Adipocyte (in vitro differentiated cells): ENCODE data around the gene WDR17.

Source experiments
- DNase-seq: peaks from one replicate; pipeline ENCODE4 v3.0.0-alpha.2; 2015; ENCODE audit warnings: low read depth
- H3K27me3 ChIP-seq: replicated peaks from 2 replicates; pipeline ENCODE4 v1.7.0; 2013; ENCODE audit warnings: mild to moderate bottlenecking, low read length, moderate library complexity; ENCODE audit not compliant: control insufficient read depth, insufficient read depth
- H3K36me3 ChIP-seq: 2 replicates; pipeline ENCODE4 v1.7.0; 2013; ENCODE audit warnings: low read length, mild to moderate bottlenecking, moderate library complexity; ENCODE audit not compliant: control insufficient read depth, insufficient read depth, severe bottlenecking
- H3K4me1 ChIP-seq: 2 replicates; pipeline ENCODE4 v1.7.0; 2013; ENCODE audit warnings: mild to moderate bottlenecking, low read length, moderate library complexity; ENCODE audit not compliant: control insufficient read depth, insufficient read depth
- H3K4me3 ChIP-seq: 2 replicates; pipeline ENCODE4 v1.7.0; 2013; ENCODE audit warnings: mild to moderate bottlenecking, low read length, moderate library complexity
- H3K9ac ChIP-seq: 2 replicates; pipeline ENCODE4 v1.7.0; 2013; ENCODE audit warnings: mild to moderate bottlenecking, low read length, moderate library complexity
- H3K9me3 ChIP-seq: 2 replicates; pipeline ENCODE4 v1.7.0; 2013; ENCODE audit warnings: mild to moderate bottlenecking, low read length, moderate library complexity; ENCODE audit not compliant: control insufficient read depth

WDR17 gene

GRCh38 chr4:176065435-176066291 lies at the start of gene WDR17:
TSS of gene WDR17 (plus strand) at chr4:176065841. CDS start at chr4:176111581, 45,740 bp downstream.
- peak within 1 kb of the TSS; percentile 88 for H3K4me3 ChIP-seq
- peak within 1 kb of the TSS; percentile 45 for H3K9ac ChIP-seq
- no peaks in the 10 kb centered on the region for H3K36me3 ChIP-seq
- no peaks in the 10 kb centered on the region for H3K27me3 ChIP-seq
- DNase-seq = peak; percentile 85
- H3K4me1 ChIP-seq = no peaks in the 10 kb centered on the region
- H3K9me3 ChIP-seq = no peaks in the 10 kb centered on the region

- Histone ChIP-seq H3K9me3 (no peaks in the 10 kb centered on the region), H3K36me3 (no peaks in the 10 kb centered on the region), H3K4me1 (no peaks in the 10 kb centered on the region), H3K9ac (no peak overlapping the region), H3K4me3 (no peak overlapping the region), H3K27me3 (no peaks in the 10 kb centered on the region)
- no peak for DNase-seq
Observed at GRCh38 chr4:176016601-176017000, 49.0 kb upstream of the WDR17 start.

- Histone ChIP-seq H3K27me3 (no peaks in the 10 kb centered on the region), H3K4me3 (no peak overlapping the region), H3K9me3 (no peaks in the 10 kb centered on the region), H3K9ac (no peak overlapping the region), H3K36me3 (no peaks in the 10 kb centered on the region), H3K4me1 (no peaks in the 10 kb centered on the region)
- no peak for DNase-seq
Observed at GRCh38 chr4:176020481-176021085, 45.1 kb upstream of the WDR17 start.

- no peaks in the 10 kb centered on the region for H3K27me3 ChIP-seq
- H3K9me3 ChIP-seq = no peaks in the 10 kb centered on the region
- peaks cover 5% of the 10 kb centered on the region for H3K4me1 ChIP-seq
- no peak for DNase-seq
- no peak overlapping the region for H3K9ac ChIP-seq
- H3K4me3 ChIP-seq = no peak overlapping the region
- no peaks in the 10 kb centered on the region for H3K36me3 ChIP-seq
Observed at GRCh38 chr4:176030391-176030790, 35.2 kb upstream of the WDR17 start.

- no peak overlapping the region for H3K9ac ChIP-seq
- peaks cover 5% of the 10 kb centered on the region for H3K4me1 ChIP-seq
- no peaks in the 10 kb centered on the region for H3K27me3 ChIP-seq
- no peaks in the 10 kb centered on the region for H3K36me3 ChIP-seq
- no peak overlapping the region for H3K4me3 ChIP-seq
- DNase-seq = no peak
- H3K9me3 ChIP-seq = no peaks in the 10 kb centered on the region
Observed at GRCh38 chr4:176031922-176032321, 33.7 kb upstream of the WDR17 start.

- H3K27me3 ChIP-seq = no peaks in the 10 kb centered on the region
- no peak overlapping the region for H3K4me3 ChIP-seq
- H3K9me3 ChIP-seq = no peaks in the 10 kb centered on the region
- peaks cover 5% of the 10 kb centered on the region for H3K4me1 ChIP-seq
- no peak for DNase-seq
- no peaks in the 10 kb centered on the region for H3K36me3 ChIP-seq
- no peak overlapping the region for H3K9ac ChIP-seq
Observed at GRCh38 chr4:176032454-176032853, 33.2 kb upstream of the WDR17 start.

- DNase-seq = peak; percentile 79
- H3K4me1 ChIP-seq = peaks cover 5% of the 10 kb centered on the region
- H3K9me3 ChIP-seq = peaks cover 9% of the 10 kb centered on the region
- H3K4me3 ChIP-seq = no peak overlapping the region
- H3K36me3 ChIP-seq = no peaks in the 10 kb centered on the region
- peak overlapping the region; percentile 38 for H3K9ac ChIP-seq
- no peaks in the 10 kb centered on the region for H3K27me3 ChIP-seq
Observed at GRCh38 chr4:176034499-176034898, 31.1 kb upstream of the WDR17 start.

GRCh38 chr4:176034936-176035335 lies 30.7 kb upstream of the WDR17 start:
- Histone ChIP-seq H3K27me3 (no peaks in the 10 kb centered on the region), H3K4me3 (no peak overlapping the region), H3K9me3 (peaks cover 13% of the 10 kb centered on the region), H3K9ac (peak overlapping the region; percentile 38), H3K36me3 (no peaks in the 10 kb centered on the region), H3K4me1 (peaks cover 5% of the 10 kb centered on the region)
- peak; percentile 43 for DNase-seq

GRCh38 chr4:176036585-176037205 lies 28.9 kb upstream of the WDR17 start:
- no peak for DNase-seq
- Histone ChIP-seq H3K9me3 (peaks cover 13% of the 10 kb centered on the region), H3K4me3 (no peak overlapping the region), H3K36me3 (no peaks in the 10 kb centered on the region), H3K4me1 (peaks cover 5% of the 10 kb centered on the region), H3K27me3 (no peaks in the 10 kb centered on the region), H3K9ac (no peak overlapping the region)

- Histone ChIP-seq H3K4me1 (peaks cover 5% of the 10 kb centered on the region), H3K36me3 (no peaks in the 10 kb centered on the region), H3K9ac (no peak overlapping the region), H3K27me3 (no peaks in the 10 kb centered on the region), H3K4me3 (no peak overlapping the region), H3K9me3 (peaks cover 13% of the 10 kb centered on the region)
- no peak for DNase-seq
Observed at GRCh38 chr4:176038789-176039188, 26.9 kb upstream of the WDR17 start.

GRCh38 chr4:176042195-176042594 lies 23.4 kb upstream of the WDR17 start:
- peaks cover 12% of the 10 kb centered on the region for H3K4me1 ChIP-seq
- no peak overlapping the region for H3K4me3 ChIP-seq
- H3K9me3 ChIP-seq = peaks cover 13% of the 10 kb centered on the region
- H3K9ac ChIP-seq = no peak overlapping the region
- H3K27me3 ChIP-seq = no peaks in the 10 kb centered on the region
- DNase-seq = no peak
- no peaks in the 10 kb centered on the region for H3K36me3 ChIP-seq
